Measurements from ENCODE around the gene PDE6A. TPM values are rescaled to one million over a fixed set of nuclear protein-coding genes. Genes with fewer than 3 reads are reported as not detected.

PDE6A gene
- total and polyA plus RNA-seq, 9 of the 15 experiments (the other 6 are each of a cell fraction or from before 2014, with no cell fraction given) = 0.01 to 0.04 (median 0.01) TPM; not detected in 6

DNA sequence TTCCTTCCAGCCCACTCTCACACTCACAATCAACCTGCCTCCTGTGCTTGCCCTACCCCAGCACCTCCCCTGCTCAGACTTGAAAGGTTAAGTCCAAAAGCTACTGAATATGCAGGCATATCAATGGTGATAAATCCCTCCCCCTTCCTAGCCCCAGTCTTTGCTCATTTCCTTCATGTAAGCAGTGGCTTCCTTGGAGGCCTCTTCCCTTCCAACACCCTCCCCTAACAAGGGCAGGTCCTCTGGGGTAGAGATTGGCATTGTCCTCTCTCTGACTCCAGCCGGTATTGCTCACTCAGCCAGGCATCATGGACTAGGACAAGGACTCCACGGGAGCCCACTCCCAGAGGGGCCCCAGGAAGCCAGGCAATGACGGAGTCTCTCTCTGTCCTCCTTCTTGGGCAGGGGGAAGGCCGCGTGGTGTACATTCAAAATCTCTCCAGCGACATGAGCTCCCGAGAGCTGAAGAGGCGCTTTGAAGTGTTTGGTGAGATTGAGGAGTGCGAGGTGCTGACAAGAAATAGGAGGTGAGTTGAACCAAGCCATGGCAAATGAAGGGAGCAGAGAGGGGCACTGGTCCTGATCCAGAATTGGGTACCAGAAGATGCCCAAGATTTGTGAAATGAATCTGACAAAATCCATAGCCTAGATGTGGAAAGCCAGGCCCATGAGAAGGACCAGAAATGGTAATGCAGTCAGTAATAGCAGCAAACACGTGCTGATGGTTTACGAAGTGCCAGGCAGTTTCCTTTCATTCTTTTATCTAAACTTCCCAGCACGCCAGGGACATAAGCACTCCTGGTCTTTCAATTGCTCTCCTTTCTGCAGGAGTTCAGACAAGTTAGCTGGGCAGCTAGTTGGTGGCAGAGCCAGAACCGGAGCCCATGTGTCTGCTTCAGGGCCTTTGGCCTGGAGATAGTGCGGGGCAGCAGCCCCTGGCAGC is 102.5 kb downstream of the PDE6A start (continued):
- TF ChIP-seq PRPF4 (IDR thresholded peaks at IDR 0.05; ENCODE audit: insufficient read depth, low read depth, low read length, poor library complexity, severe bottlenecking) (no peak), NCOA2 (IDR thresholded peaks at IDR 0.05; ENCODE audit: partially characterized antibody in 2 of 2) (no peak), ILK (tag; IDR thresholded peaks at IDR 0.05; ENCODE audit: borderline replicate concordance, low read depth) (no peak), STAT5A (IDR thresholded peaks at IDR 0.05; ENCODE audit: borderline replicate concordance, low read length) (no peak)
- TF ChIP-seq, protein P1, sequence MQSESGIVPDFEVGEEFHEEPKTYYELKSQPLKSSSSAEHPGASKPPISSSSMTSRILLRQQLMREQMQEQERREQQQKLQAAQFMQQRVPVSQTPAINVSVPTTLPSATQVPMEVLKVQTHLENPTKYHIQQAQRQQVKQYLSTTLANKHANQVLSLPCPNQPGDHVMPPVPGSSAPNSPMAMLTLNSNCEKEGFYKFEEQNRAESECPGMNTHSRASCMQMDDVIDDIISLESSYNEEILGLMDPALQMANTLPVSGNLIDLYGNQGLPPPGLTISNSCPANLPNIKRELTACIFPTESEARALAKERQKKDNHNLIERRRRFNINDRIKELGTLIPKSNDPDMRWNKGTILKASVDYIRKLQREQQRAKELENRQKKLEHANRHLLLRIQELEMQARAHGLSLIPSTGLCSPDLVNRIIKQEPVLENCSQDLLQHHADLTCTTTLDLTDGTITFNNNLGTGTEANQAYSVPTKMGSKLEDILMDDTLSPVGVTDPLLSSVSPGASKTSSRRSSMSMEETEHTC (IDR thresholded peaks at IDR 0.05) = no peak
- TF ChIP-seq, protein P2, sequence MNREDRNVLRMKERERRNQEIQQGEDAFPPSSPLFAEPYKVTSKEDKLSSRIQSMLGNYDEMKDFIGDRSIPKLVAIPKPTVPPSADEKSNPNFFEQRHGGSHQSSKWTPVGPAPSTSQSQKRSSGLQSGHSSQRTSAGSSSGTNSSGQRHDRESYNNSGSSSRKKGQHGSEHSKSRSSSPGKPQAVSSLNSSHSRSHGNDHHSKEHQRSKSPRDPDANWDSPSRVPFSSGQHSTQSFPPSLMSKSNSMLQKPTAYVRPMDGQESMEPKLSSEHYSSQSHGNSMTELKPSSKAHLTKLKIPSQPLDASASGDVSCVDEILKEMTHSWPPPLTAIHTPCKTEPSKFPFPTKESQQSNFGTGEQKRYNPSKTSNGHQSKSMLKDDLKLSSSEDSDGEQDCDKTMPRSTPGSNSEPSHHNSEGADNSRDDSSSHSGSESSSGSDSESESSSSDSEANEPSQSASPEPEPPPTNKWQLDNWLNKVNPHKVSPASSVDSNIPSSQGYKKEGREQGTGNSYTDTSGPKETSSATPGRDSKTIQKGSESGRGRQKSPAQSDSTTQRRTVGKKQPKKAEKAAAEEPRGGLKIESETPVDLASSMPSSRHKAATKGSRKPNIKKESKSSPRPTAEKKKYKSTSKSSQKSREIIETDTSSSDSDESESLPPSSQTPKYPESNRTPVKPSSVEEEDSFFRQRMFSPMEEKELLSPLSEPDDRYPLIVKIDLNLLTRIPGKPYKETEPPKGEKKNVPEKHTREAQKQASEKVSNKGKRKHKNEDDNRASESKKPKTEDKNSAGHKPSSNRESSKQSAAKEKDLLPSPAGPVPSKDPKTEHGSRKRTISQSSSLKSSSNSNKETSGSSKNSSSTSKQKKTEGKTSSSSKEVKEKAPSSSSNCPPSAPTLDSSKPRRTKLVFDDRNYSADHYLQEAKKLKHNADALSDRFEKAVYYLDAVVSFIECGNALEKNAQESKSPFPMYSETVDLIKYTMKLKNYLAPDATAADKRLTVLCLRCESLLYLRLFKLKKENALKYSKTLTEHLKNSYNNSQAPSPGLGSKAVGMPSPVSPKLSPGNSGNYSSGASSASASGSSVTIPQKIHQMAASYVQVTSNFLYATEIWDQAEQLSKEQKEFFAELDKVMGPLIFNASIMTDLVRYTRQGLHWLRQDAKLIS (CRISPR knock-in tag; IDR thresholded peaks at IDR 0.05) = no peak
